ENCODE data around the gene DLG2. TPM values are rescaled to one million over a fixed set of nuclear protein-coding genes. Genes with fewer than 3 reads are reported as not detected.
A peak's percentile ranks its signal among the peaks of the same experiment; 100 is the strongest.
"Not testable (repeated sequence)": the region's sequence is repeated elsewhere in the genome, so short reads cannot be mapped to it uniquely, and the experiment has no call there.

DLG2 gene
- total RNA-seq, 1 experiment from 2014 or later: 0.17 TPM

DNA sequence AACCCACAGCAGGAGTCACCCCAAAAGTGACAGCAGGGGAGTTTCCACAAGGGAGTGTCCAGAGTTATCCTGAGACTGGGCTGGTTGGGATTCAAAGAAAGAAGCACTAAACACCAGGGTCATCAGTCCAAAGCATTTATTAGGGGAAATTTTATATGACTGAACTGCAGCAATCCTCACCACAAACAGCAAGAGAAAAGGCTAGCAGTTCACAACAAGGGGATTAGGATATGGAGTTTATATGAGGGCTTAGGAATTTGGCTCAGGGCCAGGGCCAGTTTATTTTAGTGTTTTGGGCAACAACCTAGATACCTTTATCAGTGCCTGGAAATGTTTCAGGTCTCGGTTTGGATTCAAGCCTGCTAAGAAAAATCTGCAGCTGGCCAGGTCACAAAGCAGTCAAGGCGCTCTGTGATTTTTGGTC is 16.1 kb upstream of the DLG2 start:
- no peak for DNase-seq (ENCODE audit: low read depth)

DNA sequence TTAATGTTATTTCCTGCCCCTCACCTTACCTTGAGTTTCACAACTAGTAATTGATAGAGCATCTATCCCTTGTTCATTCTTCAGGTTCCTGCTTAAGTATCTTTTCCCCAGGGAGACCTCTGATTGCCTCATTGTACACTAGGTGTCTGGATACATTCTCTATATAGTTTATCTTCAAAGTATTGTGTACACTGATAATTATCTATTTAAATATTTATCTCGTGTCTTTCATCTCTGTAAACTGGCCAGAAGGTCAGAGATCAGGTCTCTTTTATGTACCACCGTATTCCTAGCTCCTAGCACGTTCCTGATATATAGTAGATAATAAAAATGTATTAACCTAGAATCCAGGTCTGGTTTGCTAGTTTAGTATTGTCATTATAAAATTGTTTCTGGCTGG is 7.6 kb upstream of the DLG2 start:
- no peak for DNase-seq (ENCODE audit: low read depth)

DNA sequence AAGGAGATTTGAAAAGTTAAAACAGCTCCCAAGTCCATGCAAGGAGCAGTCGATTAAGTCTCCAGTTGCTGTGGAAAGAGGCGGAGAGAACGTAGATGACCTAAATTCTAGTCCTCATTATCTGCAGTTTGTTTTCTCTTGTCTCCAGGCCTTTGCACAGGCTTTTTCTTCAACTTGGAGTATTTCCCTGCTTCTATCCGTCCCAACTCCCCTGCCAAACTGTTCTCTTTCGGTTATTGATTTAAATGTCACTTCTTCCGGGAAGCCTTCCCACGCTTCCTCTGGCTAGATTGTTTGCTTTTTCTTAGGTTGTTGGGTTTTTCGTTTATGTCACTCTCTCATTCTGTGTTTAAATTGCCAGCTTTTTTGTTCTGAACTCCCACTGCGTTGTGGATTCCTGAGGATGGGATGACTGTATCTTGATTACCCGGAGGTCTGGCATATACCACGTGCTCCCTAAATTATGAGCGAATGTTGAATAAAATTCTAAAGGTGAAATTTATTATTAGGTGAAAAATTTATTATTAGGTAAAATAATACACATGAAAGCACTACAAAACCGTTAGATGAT is 1.7 kb upstream of the DLG2 start:
- no peak for DNase-seq (ENCODE audit: low read depth)

DNA sequence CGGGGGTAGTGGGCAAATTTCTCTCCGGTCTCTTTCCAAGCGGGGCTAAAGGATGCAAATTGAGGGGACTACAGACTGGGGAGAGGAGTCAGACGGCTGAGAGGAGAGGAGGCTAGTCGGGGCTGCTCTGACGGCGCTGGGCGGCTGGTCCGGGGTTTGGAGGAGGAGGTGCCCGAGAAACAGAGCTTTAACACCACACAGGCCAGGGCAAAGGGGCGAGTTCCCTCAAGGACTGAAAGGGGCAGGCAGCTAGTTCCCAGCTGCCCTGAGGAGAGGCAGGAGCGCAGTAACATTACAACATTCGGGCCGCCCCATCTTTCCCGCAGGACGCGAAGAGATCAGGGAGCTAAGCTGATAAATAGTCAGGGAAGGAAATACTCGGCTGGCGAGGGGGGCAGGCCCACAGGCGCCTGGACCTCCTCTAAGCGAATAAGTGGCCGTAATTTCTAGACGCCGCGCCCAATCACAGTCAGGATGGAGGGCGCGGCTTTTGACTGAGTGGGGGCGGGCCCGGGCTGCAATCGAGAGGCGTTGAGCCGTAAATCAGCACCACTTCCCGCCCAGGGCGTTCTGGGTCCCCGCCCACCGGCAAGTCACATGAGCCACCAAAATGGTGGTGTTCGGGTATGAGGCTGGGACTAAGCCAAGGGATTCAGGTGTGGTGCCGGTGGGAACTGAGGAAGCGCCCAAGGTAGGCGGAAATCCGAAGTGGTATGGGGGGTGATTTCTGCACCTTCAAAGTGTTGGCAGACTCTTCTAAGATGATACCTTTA is 1.0 kb upstream of the DLG2 start, which contains the start of gene TMEM126B:
TMEM126B (plus strand) TSS at position 596 of the 773 bp plus-strand sequence; CDS start at position 611, 15 bp downstream.
- DNase-seq (ENCODE audit: low read depth): peak; percentile 97

DNA sequence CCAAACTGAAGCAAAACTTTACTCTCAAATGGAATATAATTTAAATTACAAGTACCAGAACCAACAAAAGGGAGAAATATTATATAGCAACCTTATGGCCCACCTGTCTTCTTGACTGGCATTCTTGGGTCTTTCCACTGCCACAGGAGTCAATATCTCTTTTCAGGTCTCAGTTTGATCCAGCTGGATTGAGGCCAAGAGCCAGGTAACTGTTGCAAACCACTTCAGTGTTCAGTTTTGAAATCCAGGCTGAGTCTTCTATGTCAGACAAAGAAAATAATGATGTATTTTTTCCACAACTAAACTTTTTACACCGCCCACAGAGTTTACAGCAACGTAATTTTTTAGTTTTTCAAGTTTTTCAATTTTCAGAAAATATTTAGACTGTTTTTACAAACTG is 648 bp downstream of the DLG2 start:
- no peak for DNase-seq (ENCODE audit: low read depth)

DNA sequence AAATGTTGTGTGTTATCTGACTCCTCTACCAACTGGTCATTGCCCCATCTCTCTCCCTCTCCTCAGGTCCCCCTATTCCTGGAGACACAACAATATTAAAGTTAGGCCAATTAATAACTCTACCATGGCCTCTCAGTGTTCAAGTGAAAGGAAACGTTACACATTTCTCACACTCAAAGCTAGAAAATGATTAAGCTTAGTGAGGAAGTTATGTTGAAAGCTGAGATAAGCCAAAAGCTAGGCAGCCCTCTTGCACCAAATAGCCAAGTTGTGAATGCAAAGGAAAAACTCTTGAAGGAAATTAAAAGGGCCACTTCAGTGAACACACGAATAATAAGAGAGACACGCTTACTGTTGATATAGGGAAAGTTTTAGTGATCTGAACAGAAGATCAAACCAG is 6.9 kb downstream of the DLG2 start:
- no peak for DNase-seq (ENCODE audit: low read depth)

DNA sequence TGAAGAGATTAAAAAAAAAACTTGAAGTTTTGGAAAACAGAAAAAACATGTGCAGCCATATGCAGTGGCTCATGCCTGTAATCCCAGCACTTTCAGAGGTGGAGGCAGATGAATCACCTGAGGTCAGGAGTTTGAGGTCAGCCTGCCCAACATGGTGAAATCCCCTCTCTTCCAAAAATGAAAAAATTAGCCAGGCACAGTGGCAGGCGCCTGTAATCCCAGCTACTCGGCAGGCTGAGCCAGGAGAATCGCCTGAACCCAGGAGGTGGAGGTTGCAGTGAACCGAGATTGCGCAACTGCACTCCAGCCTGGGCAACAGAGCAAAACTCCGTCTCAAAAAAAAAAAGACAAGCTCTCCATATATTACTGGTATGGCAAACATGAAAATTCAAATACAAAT is 7.6 kb downstream of the DLG2 start:
- DNase-seq (ENCODE audit: low read depth): peak; percentile 15

DNA sequence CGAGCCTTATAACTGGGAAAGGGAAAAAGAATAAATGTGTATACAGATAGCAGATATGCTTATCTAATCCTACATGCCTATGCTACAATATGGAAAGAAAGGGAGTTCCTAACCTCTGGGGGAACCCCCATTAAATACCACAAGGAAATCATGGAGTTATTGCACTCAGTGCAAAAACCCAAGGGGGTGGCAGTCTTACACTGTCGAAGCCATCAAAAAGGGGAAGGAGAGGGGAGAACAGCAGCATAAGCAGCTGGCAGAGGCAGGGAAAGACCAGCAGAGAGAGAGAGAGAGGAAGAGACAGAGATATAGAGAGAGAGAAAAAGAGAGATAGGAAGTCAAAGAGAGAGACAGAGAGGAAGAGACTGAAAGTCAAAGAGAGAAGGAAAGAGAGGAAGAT is 15.5 kb downstream of the DLG2 start:
- DNase-seq (ENCODE audit: low read depth): not testable (repeated sequence)

DNA sequence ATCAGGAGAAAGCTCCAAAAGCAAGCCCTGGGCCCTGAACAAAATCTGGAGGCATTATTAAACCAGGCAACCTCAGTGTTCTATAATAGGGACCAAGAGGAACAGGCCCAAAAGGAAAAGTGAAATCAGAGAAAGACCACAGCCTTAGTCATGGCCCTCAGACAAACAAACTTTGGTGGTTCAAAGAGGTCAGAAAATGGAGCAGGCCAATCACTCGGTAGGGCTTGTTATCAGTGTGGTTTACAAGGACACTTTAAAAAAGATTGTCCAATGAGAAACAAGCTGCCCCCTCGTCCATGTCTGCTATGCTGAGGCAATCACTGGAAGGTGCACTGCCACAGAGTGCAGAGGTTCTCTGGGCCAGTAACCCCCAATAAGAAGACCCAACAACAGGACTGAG is 17.9 kb downstream of the DLG2 start:
- DNase-seq (ENCODE audit: low read depth): peak; percentile 7

DNA sequence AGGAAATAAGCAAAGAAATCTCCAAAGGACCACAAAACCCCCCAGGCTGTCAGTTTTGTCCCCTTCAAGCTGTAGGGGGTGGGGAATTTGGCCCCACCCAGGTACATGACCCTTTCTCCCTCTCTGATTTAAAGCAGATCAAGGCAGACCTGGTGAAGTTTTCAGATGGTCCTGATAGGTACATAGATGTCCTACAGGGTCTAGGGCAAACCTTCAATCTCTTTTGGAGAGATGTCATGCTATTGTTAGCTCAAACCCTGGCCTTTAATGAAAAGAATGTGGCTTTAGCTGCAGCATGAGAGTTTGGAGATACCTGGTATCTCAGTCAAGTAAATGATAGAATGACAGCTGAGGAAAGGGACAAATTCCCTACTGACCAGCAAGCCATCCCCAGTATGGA is 18.5 kb downstream of the DLG2 start:
- not testable (repeated sequence) for DNase-seq (ENCODE audit: low read depth)

DNA sequence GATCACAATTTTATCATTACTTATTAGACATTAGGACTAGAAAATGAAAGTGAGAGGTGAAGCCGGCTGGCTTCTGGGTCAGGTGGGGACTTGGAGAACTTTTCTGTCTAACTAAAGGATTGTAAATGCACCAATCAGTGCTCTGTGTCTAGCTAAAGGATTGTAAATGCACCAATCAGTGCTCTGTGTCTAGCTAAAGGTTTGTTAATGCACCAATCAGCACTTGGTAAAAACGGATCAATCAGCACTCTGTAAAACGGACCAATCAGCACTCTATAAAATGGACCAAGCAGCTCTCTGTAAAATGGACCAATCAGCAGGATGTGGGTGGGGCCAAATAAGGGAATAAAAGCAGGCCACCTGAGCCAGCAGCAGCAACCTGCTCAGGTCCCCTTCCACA is 20.9 kb downstream of the DLG2 start:
- DNase-seq (ENCODE audit: low read depth): not testable (repeated sequence)

DNA sequence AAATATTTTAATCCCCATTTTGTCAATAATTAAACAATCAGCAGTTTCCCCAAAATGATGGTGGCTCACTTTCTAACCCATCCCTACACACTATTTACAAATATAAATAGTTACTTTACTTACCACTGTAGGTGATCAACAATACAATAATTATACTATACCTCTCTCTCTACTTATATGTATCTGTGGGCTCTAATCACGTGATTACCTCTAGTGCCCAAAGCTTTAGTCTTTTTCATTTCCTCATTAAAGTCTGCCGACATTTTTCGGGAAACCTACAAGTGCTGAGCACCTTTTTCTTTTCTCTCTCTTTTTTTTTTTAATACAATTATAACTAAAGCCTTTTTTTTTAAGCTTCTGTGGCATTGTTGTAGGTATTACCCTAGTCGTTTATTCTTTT is 23.9 kb downstream of the DLG2 start:
- DNase-seq (ENCODE audit: low read depth): no peak

DNA sequence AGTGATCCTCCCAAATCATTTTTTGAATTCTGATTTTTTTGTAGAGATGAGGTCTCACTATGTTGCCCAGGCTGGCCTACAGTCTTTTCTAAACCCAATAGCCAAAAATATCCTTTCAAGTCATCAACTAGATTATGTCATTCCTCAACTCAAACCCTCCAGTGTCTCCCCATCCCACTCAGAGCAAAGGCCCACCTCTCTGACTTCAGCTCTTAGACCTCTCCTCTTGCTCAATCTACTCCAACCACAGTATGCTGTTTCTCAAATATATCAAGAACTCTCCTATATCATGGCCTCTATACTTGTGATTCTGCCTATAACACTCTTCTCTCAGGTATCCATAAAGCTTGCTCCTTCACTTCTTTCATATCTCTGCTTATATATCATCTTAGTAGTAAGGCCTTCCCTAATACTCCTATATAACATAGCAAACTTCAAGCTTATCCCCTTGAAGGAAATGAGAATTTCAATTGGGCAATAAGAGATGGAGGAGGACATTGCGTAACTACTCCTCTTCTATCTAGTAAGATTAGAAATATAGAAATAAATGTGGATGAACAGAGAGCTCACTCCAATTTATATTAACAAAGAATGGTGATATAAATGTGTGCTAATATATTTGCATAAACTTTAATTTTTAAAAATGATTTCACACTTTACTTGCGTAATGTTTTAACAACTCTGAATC is 24.5 kb downstream of the DLG2 start:
- DNase-seq (ENCODE audit: low read depth): no peak

DNA sequence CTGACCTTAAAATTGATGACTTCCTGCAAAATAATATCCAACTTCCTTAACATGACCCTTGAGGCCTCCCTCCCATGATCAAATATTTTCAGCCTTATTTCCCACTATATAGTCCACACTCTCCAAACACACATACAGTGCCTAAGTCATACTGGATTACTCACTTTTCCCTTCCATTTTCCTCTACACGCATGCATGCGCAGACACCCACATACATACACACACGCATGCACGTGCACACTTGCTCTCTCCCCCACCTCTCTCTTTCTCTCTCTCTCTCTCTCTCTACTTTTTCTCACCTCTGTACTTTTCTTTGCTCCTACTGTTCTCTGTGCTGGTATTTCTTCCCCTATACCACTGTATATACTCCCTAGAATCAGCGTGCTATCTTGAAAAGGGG is 28.1 kb downstream of the DLG2 start:
- DNase-seq (ENCODE audit: low read depth): no peak

DNA sequence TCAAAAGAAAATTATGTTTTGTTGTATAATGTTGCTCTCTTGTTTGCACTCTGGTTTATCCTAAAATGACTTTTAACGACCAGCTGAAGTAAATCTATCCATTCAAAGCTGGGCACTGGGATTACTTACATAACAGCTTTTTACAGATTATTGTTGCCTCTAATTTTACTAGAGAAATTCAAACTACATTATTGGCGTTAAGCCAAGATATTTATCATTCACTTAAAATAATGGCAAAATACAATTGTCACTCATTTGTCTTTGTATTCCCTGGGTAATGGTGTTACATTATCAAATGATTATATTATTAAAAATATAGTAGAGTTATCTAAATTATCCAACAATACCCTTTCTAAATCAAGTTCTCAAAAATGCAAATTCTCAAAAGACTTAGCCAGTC is 30.3 kb downstream of the DLG2 start:
- no peak for DNase-seq (ENCODE audit: low read depth)

DNA sequence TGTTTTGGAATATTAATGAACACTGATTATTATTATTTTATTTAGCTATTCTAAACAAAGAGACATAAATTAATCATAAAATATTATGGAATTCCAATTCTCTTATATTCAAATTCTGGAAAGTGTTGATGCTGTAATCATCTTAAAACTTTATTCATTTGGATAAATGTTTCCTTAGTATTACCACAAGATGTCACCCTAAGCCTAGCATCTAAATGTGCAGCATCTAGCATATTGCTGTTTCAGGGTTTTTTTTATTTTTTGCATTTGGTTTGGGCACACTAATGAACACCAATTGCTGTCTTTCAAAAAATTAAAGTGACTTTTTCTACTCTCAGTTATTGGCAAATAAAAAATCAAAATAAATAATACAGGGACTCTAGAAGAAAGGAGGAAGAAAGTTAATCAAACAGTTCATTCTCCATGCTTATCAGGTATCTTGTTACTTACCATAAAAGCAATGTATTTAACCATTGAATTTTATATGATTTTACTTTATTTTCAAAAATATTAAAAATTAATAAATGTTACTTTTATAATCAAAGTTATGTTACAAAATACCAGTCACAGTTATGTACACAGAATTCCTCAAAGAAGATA is 31.8 kb downstream of the DLG2 start:
- DNase-seq (ENCODE audit: low read depth): peak; percentile 56

DNA sequence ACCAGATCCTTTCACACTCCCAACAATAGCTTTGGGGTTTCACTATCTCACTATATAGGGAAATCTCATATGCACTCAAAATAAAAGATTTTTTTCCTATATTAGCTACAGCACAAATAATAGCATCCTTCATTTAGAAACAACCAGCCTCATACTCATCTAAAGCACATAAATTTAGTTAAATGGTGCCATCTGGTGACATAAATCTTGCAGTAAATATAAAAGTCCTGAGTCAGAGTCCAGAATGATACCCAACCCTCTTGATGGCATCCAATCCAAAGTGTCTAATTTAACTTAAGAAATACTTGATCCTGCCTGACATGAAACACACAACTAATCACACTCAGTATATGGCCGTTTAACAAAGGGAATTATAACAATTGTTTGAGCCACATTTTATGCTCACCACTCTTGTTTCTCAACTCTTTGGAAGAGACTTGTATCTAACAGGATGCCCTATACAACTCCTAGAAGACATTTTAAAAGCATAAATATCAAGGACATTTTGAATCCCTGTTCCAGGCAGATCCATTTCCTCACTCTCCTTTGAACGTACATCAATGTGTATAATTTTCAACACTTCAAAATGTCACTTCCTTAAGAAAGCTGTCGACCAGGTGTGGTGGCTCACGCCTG is 36.2 kb downstream of the DLG2 start:
- peak; percentile 59 for DNase-seq (ENCODE audit: low read depth)

DNA sequence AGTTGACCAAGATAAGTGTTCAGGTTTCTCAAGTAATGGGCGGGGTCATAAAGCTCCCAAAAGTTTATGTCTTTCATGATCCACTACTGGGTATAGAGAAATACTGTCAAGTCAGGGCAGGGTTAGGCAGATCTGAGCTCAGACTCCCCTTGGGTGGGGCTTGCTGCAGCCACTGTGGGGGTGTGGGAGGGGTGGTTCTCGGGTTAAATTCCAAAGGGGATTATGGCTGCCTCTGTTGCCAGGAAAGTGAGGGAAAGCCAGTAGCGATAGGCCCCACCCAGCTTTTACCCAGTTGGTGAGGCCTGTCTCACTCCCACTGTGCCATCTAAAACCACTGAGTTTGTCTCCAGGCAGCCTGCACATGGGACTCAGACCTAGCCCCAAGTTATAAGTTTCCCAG is 37.8 kb downstream of the DLG2 start:
- no peak for DNase-seq (ENCODE audit: low read depth)

DNA sequence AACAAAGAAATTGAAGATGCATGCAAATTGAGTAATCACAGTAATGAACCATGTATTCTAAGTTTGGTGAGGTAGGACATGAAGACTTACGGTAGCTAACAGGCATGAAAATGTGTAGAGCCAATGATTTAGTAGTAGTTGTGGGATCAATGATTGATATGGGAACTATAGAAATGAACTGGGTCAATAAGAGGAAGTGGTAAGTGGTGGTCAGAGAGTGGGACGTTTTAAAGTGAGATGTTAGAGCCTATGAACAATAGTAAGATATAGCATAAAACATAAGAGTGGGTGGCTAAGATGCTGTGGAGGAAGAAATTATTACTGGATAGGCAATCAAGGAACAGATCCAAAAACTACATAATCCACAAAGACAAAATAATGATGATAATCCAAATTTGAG is 45.0 kb downstream of the DLG2 start:
- DNase-seq (ENCODE audit: low read depth): no peak

DNA sequence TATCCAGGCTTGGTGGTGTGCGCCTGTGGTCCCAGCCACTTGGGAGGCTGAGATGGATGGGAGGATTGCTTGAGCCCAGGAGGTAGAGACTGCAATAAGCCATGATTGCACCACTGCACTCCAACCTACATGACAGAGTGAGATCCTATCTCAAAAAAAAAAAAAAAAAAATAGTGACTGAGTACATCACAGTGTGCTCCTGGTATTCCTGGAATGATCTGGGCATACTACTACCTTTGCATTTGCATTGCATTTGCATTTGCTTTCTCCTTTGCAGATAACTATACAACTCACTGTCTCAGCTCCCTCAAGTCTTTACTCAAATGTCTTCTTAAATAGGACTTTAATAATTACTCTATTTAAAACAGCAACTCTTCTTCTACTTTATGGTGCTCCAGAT is 51.8 kb downstream of the DLG2 start:
- no peak for DNase-seq (ENCODE audit: low read depth)

DNA sequence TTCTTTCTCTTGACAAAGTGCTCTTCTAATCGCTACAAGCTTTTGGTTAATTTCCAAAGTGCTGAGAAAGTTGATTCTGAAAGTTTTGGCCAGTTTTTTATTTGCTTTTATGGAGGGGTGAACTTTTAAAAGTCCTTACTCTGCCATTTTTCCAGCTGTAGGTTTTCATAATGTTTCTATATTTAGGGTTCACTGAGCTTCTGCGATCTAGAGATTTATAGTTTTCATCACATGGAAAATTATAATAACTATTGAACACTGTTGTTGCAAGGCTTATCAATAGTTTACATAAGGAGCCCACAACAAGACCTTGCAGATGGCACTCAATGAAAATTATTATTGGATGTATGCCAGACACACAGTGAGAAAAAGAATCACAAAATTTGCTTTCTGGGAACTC is 55.1 kb downstream of the DLG2 start:
- DNase-seq (ENCODE audit: low read depth): no peak

DNA sequence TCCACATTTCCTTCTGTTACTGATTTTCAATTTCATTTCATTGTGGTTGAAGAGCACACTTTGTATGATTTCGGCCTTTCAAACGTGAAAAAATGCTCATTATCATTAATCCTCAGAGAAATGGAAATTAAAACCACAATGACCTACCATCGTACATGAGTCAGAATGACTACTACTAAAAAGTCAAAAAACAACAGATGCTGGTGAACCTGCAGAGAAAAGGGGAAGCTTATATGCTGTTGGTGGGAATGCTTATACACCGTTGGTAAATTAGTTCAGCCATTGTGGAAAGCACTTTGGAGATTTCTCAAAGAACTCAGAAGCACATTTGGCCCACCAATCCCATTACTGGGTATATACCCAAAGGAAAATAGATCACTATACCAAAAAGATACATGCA is 57.6 kb downstream of the DLG2 start:
- no peak for DNase-seq (ENCODE audit: low read depth)

Data from LHCN-M2 (cell line).